HepG2 (cell line): ENCODE data around the gene NKD2. TPM values are rescaled to one million over a fixed set of nuclear protein-coding genes. Genes with fewer than 3 reads are reported as not detected.

Source experiments
- ATAC-seq: fragments of 200-7000 bp; cut with Tn5 transposase; 3 replicates; pipeline ENCODE4 v1.9.1; 2020; ENCODE audit warnings: mild to moderate bottlenecking, moderate library complexity
- BruUV-seq: library from RNA; stranded (reverse); fragments of 400-500 nt; replicated peaks from 2 replicates; lab custom pipeline; 2021; lab: Mats Ljungman, UMichigan
- CTCF ChIA-PET: fragments of 300-600 bp; formaldehyde crosslinking; extraction: SDS; loops from one replicate; lab custom pipeline; 2021; ENCODE audit warnings: low total read pairs, inconsistent platforms, low intra/inter-chr PET ratio; lab: Yijun Ruan, JAX
- POLR2A ChIA-PET: fragments of 350-600 bp; sonication (Branson Sonifier 250); formaldehyde crosslinking; loops from one replicate; lab custom pipeline; 2020; ENCODE audit warnings: antibody characterized with exemption, inconsistent platforms; lab: Yijun Ruan, JAX
- DNase-seq: peaks from one replicate; pipeline ENCODE4 v3.0.0-alpha.2; 2015; ENCODE audit warnings: low spot score
- FAIRE-seq: peaks from 3 replicates; lab custom pipeline; 2011; peaks lifted over from hg19 to GRCh38; lab: Jason Lieb, UNC
- H2AFZ ChIP-seq: one replicate; pipeline ENCODE4 v1.6.1; 2011; ENCODE audit warnings: low read length, inconsistent platforms
- H3K27ac ChIP-seq: fragments of 300-600 bp; 3 replicates; pipeline ENCODE4 v1.8.0; 2011; ENCODE audit warnings: mixed run types, mild to moderate bottlenecking, mixed read lengths, low read length, inconsistent platforms; ENCODE audit not compliant: insufficient read depth; ENCODE audit errors: extremely low read length
- H3K27me3 ChIP-seq, 2 experiments: fragments of 200-600 bp in 1 of 2; 2 replicates in 1 of 2; 3 replicates in 1 of 2; pipeline versions ENCODE4 v1.6.0 to v1.8.0; 2011; ENCODE audit warnings: low read length in 2 of 2, mild to moderate bottlenecking in 2 of 2, moderate library complexity in 2 of 2, inconsistent platforms in 1 of 2; ENCODE audit not compliant: insufficient read depth in 2 of 2, control insufficient read depth in 1 of 2
- H3K36me3 ChIP-seq, 2 experiments: fragments of 200-600 bp in 1 of 2; replicated peaks in 1 of 2; 2 replicates in 1 of 2; 3 replicates in 1 of 2; pipeline versions ENCODE4 v1.5.1 to v1.8.0; 2011; ENCODE audit warnings: low read length in 2 of 2, inconsistent platforms in 1 of 2; ENCODE audit not compliant: insufficient read depth in 2 of 2, control insufficient read depth in 1 of 2
- H3K4me1 ChIP-seq: 2 replicates; pipeline ENCODE4 v1.5.1; 2012; ENCODE audit warnings: low read length, inconsistent platforms; ENCODE audit not compliant: insufficient read depth
- H3K4me2 ChIP-seq: 2 replicates; pipeline ENCODE4 v1.6.0; 2011; ENCODE audit warnings: low read depth, low read length, inconsistent platforms
- H3K4me3 ChIP-seq, 3 experiments: fragments of 200-600 bp in 1 of 3; sonication (generic), shearing (Covaris generic) in 1 of 3; replicated peaks in 1 of 3; 2 replicates each; pipeline ENCODE4 v1.5.1; 2011 to 2016; ENCODE audit warnings: low read length in 3 of 3, inconsistent platforms in 2 of 3, low read depth in 2 of 3, mild to moderate bottlenecking in 2 of 3, control low read depth in 1 of 3, mixed read lengths in 1 of 3; ENCODE audit not compliant: insufficient read depth in 1 of 3
- H3K79me2 ChIP-seq: one replicate; pipeline ENCODE4 v1.6.1; 2011; ENCODE audit warnings: low read length, inconsistent platforms; ENCODE audit not compliant: insufficient read depth
- H3K9ac ChIP-seq: 2 replicates; pipeline ENCODE4 v1.6.0; 2011; ENCODE audit warnings: mild to moderate bottlenecking, low read depth, low read length, inconsistent platforms; ENCODE audit not compliant: insufficient read depth
- H3K9me3 ChIP-seq: 2 replicates; pipeline ENCODE4 v1.5.1; 2012; ENCODE audit warnings: mild to moderate bottlenecking, low read length
- H4K20me1 ChIP-seq: 2 replicates; pipeline ENCODE4 v1.6.0; 2011; ENCODE audit warnings: inconsistent platforms, mild to moderate bottlenecking, low read length, moderate library complexity; ENCODE audit not compliant: insufficient read depth
- AKAP8 ChIP-seq: sonication (generic); formaldehyde crosslinking; IDR thresholded peaks from 2 replicates; pipeline ENCODE4 v1.5.1; 2020; ENCODE audit warnings: mild to moderate bottlenecking, missing genetic modification reagents
- ASH2L ChIP-seq: fragments of 300-600, 200-600 bp; sonication (generic); IDR thresholded peaks from 2 replicates; pipeline ENCODE4 v1.7.0; 2017; ENCODE audit warnings: low read depth, mild to moderate bottlenecking, moderate library complexity, mixed read lengths, low read length; ENCODE audit not compliant: insufficient read length
- MTA3 ChIP-seq: sonication (generic); formaldehyde crosslinking; IDR thresholded peaks from 2 replicates; pipeline ENCODE4 v1.4.0; 2020; ENCODE audit warnings: missing genetic modification reagents
- POLR2A ChIP-seq, 2 experiments: IDR thresholded peaks; 2 replicates each; pipeline ENCODE4 v1.6.1; 2011; ENCODE audit warnings: low read depth in 2 of 2, low read length in 2 of 2, mild to moderate bottlenecking in 1 of 2, moderate library complexity in 1 of 2; ENCODE audit not compliant: insufficient read depth in 1 of 2
- REL ChIP-seq: sonication (generic); formaldehyde crosslinking; conservative IDR thresholded peaks from 2 replicates; pipeline ENCODE4 v1.8.0; 2022; ENCODE audit warnings: mild to moderate bottlenecking, missing genetic modification reagents, moderate library complexity
- SP4 ChIP-seq: sonication (generic); formaldehyde crosslinking; IDR thresholded peaks from 2 replicates; pipeline ENCODE4 v1.8.1; 2023; ENCODE audit warnings: mild to moderate bottlenecking, missing genetic modification reagents
- ZIK1 ChIP-seq: sonication (generic); formaldehyde crosslinking; IDR thresholded peaks from 2 replicates; pipeline ENCODE4 v1.5.0; 2020; ENCODE audit warnings: mild to moderate bottlenecking, low read depth, missing genetic modification reagents, borderline replicate concordance
- ZNF326 ChIP-seq: sonication (generic); formaldehyde crosslinking; IDR thresholded peaks from 2 replicates; pipeline ENCODE4 v1.4.0; 2020; ENCODE audit warnings: missing genetic modification reagents, borderline replicate concordance
- ZNF337 ChIP-seq: sonication (generic); formaldehyde crosslinking; IDR thresholded peaks from 2 replicates; pipeline ENCODE4 v1.5.1; 2020; ENCODE audit warnings: missing genetic modification reagents, low read depth, mild to moderate bottlenecking, borderline replicate concordance
- ZNF652 ChIP-seq: IDR thresholded peaks from 2 replicates; pipeline ENCODE4 v1.6.1; 2016; ENCODE audit warnings: low read depth, borderline replicate concordance
- ZNF792 ChIP-seq: IDR thresholded peaks from 2 replicates; pipeline ENCODE4 v1.6.1; 2016
- ZNF891 ChIP-seq: sonication (generic); formaldehyde crosslinking; IDR thresholded peaks from 2 replicates; pipeline ENCODE4 v1.5.0; 2020; ENCODE audit warnings: mild to moderate bottlenecking, missing genetic modification reagents
- WGBS: methylation state at CpG from one replicate; pipeline ENCODE4 v1.1.6; 2017; ENCODE audit warnings: low lambda C conversion rate; 5-methylcytosine and 5-hydroxymethylcytosine counted together
- in situ Hi-C: cut with HindIII; loops from 2 replicates; pipeline ENCODE4 v1.10.0; 2017; ENCODE audit warnings: low pct_unique_long_range_greater_than_20kb; ENCODE audit not compliant: extremely low pct_ligation_motif_present
- intact Hi-C: fragments of 100-400 bp; cut with micrococcal nuclease; formaldehyde crosslinking; loops from one replicate; pipeline ENCODE4 v1.10.0; 2022; ENCODE audit not compliant: unreplicated experiment
- polyA plus RNA-seq, 8 experiments: library from polyadenylated mRNA; depleted of rRNA in 3 of 8; stranded (reverse) in 7 of 8; unstranded in 1 of 8; fragments of >200 nt; fragmentation: Illumina TruSeq in 4 of 8; extraction: Trizol in 4 of 8; gene quantifications; 2 replicates each; pipeline versions ENCODE4 v1.2.1 to v1.2.3, GENCODE V29; 2011 to 2016; ENCODE audit warnings: low read depth in 4 of 8, missing spikeins in 1 of 8, mixed read lengths in 1 of 8; ENCODE audit not compliant: insufficient read depth in 1 of 8
- total RNA-seq, 5 experiments: library from RNA; depleted of rRNA; stranded (reverse); fragments of >200 nt; fragmentation: Illumina TruSeq; extraction: Trizol; gene quantifications; 2 replicates each; pipeline ENCODE4 v1.2.3, GENCODE V29; 2016; ENCODE audit warnings: low read depth in 1 of 5
- TF ChIP-seq, protein P1 (sequence below): IDR thresholded peaks from 2 replicates; pipeline ENCODE4 v1.6.1; 2016; ENCODE audit warnings: mild to moderate bottlenecking
- TF ChIP-seq, protein P2 (sequence below): sonication (generic); formaldehyde crosslinking; IDR thresholded peaks from 2 replicates; pipeline ENCODE4 v1.5.1; 2020; ENCODE audit warnings: missing genetic modification reagents, mild to moderate bottlenecking, borderline replicate concordance

Gene NKD2
- total and polyA plus RNA-seq, 2 of the 13 experiments (the other 11 are each of a cell fraction or from before 2014, with no cell fraction given) = 0.53 to 0.82 TPM

DNA sequence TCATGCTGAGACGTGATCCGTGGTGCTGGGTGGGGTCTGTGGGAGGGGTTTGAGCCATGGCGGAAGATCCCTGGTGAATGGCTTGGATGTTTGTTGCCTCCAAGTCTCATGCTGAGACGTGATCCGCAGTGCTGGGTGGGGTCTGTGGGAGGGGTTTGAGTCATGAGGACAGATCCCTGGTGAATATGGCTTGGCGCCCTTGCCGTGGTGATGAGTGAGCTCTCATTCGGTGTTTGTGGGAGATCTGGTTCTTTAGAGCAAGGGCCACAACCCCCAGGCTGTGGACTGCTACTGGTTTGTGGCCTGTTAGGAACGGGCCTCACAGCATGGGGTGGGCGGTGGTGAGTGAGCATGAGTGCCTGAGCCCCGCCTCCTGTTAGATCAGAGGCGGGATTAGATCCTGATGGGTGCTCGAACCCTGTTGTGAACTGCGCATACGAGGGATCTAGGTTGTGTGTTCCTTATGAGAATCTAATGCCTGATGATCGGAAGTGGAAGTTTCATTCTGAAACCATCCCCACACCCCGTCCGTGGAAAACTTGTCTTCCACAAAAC, 31.2 kb downstream of the NKD2 start:
- no peaks in the 10 kb centered on the region for H3K4me1 ChIP-seq
- 84% methylated on average over 13 of the region's 18 CpGs for WGBS
- 0 out of 5 replicates have a peak, but pooled peaks cover 0 to 1% of the 10 kb centered on the region in 2 experiments for H3K27me3 ChIP-seq
- no peaks in the 10 kb centered on the region for H4K20me1 ChIP-seq
- no peak overlapping the region for H3K4me2 ChIP-seq
- FAIRE-seq (no peak), DNase-seq (no peak), ATAC-seq (no peak)
- in situ Hi-C loops = no loop called here
- ChIA-PET CTCF (no interaction called here), POLR2A (no interaction called here)
- H3K36me3 ChIP-seq = no peaks in the 10 kb centered on the region
- no peaks in the 10 kb centered on the region for H3K9me3 ChIP-seq
- H2AFZ ChIP-seq = no peak overlapping the region
- BruUV-seq = no TSS peak
- H3K4me3 ChIP-seq = no peak overlapping the region
- H3K79me2 ChIP-seq = no peaks in the 10 kb centered on the region
- intact Hi-C loops = no loop called here
- TF ChIP-seq POLR2A (IDR thresholded peaks at IDR 0.05; ENCODE audit: insufficient read depth in 1 of 2, low read depth in 2 of 2, low read length in 2 of 2) = no peak
- TF ChIP-seq MTA3 (CRISPR knock-in tag) = no peak
- TF ChIP-seq ZNF326 (CRISPR knock-in tag) = no peak
- no peak for TF ChIP-seq ZIK1 (CRISPR knock-in tag)
- TF ChIP-seq AKAP8 = no peak
- TF ChIP-seq, protein P1, sequence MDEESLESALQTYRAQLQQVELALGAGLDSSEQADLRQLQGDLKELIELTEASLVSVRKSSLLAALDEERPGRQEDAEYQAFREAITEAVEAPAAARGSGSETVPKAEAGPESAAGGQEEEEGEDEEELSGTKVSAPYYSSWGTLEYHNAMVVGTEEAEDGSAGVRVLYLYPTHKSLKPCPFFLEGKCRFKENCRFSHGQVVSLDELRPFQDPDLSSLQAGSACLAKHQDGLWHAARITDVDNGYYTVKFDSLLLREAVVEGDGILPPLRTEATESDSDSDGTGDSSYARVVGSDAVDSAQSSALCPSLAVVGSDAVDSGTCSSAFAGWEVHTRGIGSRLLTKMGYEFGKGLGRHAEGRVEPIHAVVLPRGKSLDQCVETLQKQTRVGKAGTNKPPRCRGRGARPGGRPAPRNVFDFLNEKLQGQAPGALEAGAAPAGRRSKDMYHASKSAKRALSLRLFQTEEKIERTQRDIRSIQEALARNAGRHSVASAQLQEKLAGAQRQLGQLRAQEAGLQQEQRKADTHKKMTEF (CRISPR knock-in tag) = no peak
- TF ChIP-seq ZNF792 = no peak
- no peak for TF ChIP-seq ZNF891
- TF ChIP-seq ZNF652 (CRISPR knock-in tag) = no peak
- TF ChIP-seq SP4 (CRISPR knock-in tag) = no peak
- TF ChIP-seq, protein P2, sequence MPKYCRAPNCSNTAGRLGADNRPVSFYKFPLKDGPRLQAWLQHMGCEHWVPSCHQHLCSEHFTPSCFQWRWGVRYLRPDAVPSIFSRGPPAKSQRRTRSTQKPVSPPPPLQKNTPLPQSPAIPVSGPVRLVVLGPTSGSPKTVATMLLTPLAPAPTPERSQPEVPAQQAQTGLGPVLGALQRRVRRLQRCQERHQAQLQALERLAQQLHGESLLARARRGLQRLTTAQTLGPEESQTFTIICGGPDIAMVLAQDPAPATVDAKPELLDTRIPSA = no peak
- no peak for TF ChIP-seq REL
- TF ChIP-seq ZNF337 (CRISPR knock-in tag) = no peak
- no peak for TF ChIP-seq ASH2L
- no peak overlapping the region for H3K27ac ChIP-seq
- no peak overlapping the region for H3K9ac ChIP-seq
